ENCODE results near the gene MKI67.

Gene MKI67

DNA sequence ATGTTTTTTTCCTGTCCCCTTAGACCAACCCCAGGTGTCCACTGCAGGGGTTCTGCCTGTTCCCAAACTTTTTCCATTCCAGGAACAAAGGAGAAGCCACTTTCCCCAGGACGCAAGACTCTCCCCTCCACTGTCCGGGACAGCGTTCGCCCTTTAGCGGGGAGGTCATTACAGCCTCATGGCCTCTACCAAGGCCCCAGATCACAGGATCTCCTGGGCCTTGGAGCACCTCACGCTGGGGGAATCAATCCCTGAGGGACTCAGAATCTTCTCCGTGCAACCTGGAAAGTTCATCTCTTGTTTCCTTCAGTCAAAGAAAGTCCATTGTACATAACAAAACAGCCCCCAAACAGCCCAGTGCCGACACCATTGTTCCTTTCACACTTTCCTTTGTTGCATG, 41.2 kb downstream of the MKI67 start:
- H3K23ac ChIP-seq (ENCODE audit: low read depth, low read length, poor library complexity) = no peak overlapping the region
- H2BK5ac ChIP-seq (ENCODE audit: low read length) = no peak overlapping the region
- H4K91ac ChIP-seq (ENCODE audit: low read depth, low read length, poor library complexity) = no peak overlapping the region
- no peak overlapping the region for H3K4me3 ChIP-seq (ENCODE audit: low read length in 2 of 2)
- no peak overlapping the region for H2AFZ ChIP-seq (ENCODE audit: low read length)
- H2BK12ac ChIP-seq (ENCODE audit: low read length) = no peak overlapping the region
- no peaks in the 10 kb centered on the region for H3K79me1 ChIP-seq (ENCODE audit: low read depth, low read length)
- no peak overlapping the region for H3K14ac ChIP-seq (ENCODE audit: low read length)
- H3K9me3 ChIP-seq (replicated peaks in 1 of 2; ENCODE audit: control insufficient read depth in 2 of 2, insufficient read depth in 1 of 2, low read depth in 1 of 2, low read length in 2 of 2) = peaks cover 0 to 2% of the 10 kb centered on the region in 2 donors
- no peak overlapping the region for H3K18ac ChIP-seq (ENCODE audit: low read length)
- no peak overlapping the region for H3K4ac ChIP-seq (ENCODE audit: low read length)
- no peak overlapping the region for H3K4me2 ChIP-seq (ENCODE audit: insufficient read depth, low read length, poor library complexity, severe bottlenecking)
- no peak for DNase-seq (ENCODE audit: low spot score)
- H2BK120ac ChIP-seq (ENCODE audit: low read depth, low read length) = no peak overlapping the region
- H3K27ac ChIP-seq (replicated peaks; ENCODE audit: low read length) = no peak overlapping the region
- peaks cover 0 to 14% of the 10 kb centered on the region in 2 donors for H3K4me1 ChIP-seq (ENCODE audit: control insufficient read depth in 2 of 2, insufficient read depth in 1 of 2, low read depth in 1 of 2, low read length in 2 of 2)
- H4K8ac ChIP-seq (ENCODE audit: low read depth, low read length) = no peak overlapping the region
- H3K36me3 ChIP-seq (replicated peaks in 1 of 2; ENCODE audit: control insufficient read depth in 2 of 2, insufficient read depth in 2 of 2, low read length in 2 of 2) = no peaks in the 10 kb centered on the region
- H3K27me3 ChIP-seq (ENCODE audit: control insufficient read depth in 3 of 3, insufficient read depth in 3 of 3, low read depth in 1 of 3, low read length in 3 of 3) = peaks cover 0 to 6% (median 3%) of the 10 kb centered on the region in 3 experiments
- H2AK5ac ChIP-seq (ENCODE audit: low read depth, low read length) = no peak overlapping the region
- H3K9ac ChIP-seq (ENCODE audit: low read depth, low read length, poor library complexity) = no peak overlapping the region
- H2BK15ac ChIP-seq (ENCODE audit: low read length) = no peak overlapping the region
- no CpG with 5 or more reads among the region's 8 CpGs for WGBS, 2 donors (ENCODE audit: extremely low coverage in 2 of 2, insufficient read length in 2 of 2, insufficient replicate concordance in 1 of 2)

- no CpG with 5 or more reads among the region's 10 CpGs for WGBS, 2 donors (ENCODE audit: extremely low coverage in 2 of 2, insufficient read length in 2 of 2, insufficient replicate concordance in 1 of 2)
- no peak overlapping the region for H3K27ac ChIP-seq (replicated peaks; ENCODE audit: low read length)
- H3K9me3 ChIP-seq (replicated peaks in 1 of 2; ENCODE audit: control insufficient read depth in 2 of 2, insufficient read depth in 1 of 2, low read depth in 1 of 2, low read length in 2 of 2) = peaks cover 0 to 2% of the 10 kb centered on the region in 2 donors
- H2BK5ac ChIP-seq (ENCODE audit: low read length) = no peak overlapping the region
- no peak overlapping the region for H2BK12ac ChIP-seq (ENCODE audit: low read length)
- no peak overlapping the region for H2AFZ ChIP-seq (ENCODE audit: low read length)
- no peak overlapping the region for H2BK15ac ChIP-seq (ENCODE audit: low read length)
- H3K27me3 ChIP-seq (ENCODE audit: control insufficient read depth in 3 of 3, insufficient read depth in 3 of 3, low read depth in 1 of 3, low read length in 3 of 3) = peaks cover 0 to 9% (median 3%) of the 10 kb centered on the region in 3 experiments
- H3K36me3 ChIP-seq (replicated peaks in 1 of 2; ENCODE audit: control insufficient read depth in 2 of 2, insufficient read depth in 2 of 2, low read length in 2 of 2) = no peaks in the 10 kb centered on the region
- H2AK5ac ChIP-seq (ENCODE audit: low read depth, low read length) = no peak overlapping the region
- no peaks in the 10 kb centered on the region for H3K79me1 ChIP-seq (ENCODE audit: low read depth, low read length)
- peak overlapping the region; percentile 63 for H3K14ac ChIP-seq (ENCODE audit: low read length)
- peak overlapping the region; percentile 49 for H4K8ac ChIP-seq (ENCODE audit: low read depth, low read length)
- H3K23ac ChIP-seq (ENCODE audit: low read depth, low read length, poor library complexity) = peak overlapping the region; percentile 71
- no peak overlapping the region for H3K4me3 ChIP-seq (ENCODE audit: low read length in 2 of 2)
- no peak for DNase-seq (ENCODE audit: low spot score)
- H3K4me1 ChIP-seq (ENCODE audit: control insufficient read depth in 2 of 2, insufficient read depth in 1 of 2, low read depth in 1 of 2, low read length in 2 of 2) = peaks cover 0 to 14% of the 10 kb centered on the region in 2 donors
- H3K4ac ChIP-seq (ENCODE audit: low read length) = no peak overlapping the region
- H3K4me2 ChIP-seq (ENCODE audit: insufficient read depth, low read length, poor library complexity, severe bottlenecking) = no peak overlapping the region
- H3K18ac ChIP-seq (ENCODE audit: low read length) = peak overlapping the region; percentile 84
- no peak overlapping the region for H3K9ac ChIP-seq (ENCODE audit: low read depth, low read length, poor library complexity)
- no peak overlapping the region for H4K91ac ChIP-seq (ENCODE audit: low read depth, low read length, poor library complexity)
- H2BK120ac ChIP-seq (ENCODE audit: low read depth, low read length) = no peak overlapping the region
Observed at GRCh38 chr10:128084364-128084763, 41.9 kb downstream of the MKI67 start.

GRCh38 chr10:128083191-128083895, 42.9 kb downstream of the MKI67 start:
- no peak overlapping the region for H3K14ac ChIP-seq (ENCODE audit: low read length)
- no CpG with 5 or more reads among the region's 15 CpGs for WGBS, 2 donors (ENCODE audit: extremely low coverage in 2 of 2, insufficient read length in 2 of 2, insufficient replicate concordance in 1 of 2)

GRCh38 chr10:128081720-128082119, 44.5 kb downstream of the MKI67 start:
- Histone ChIP-seq H3K4ac (ENCODE audit: low read length) (no peak overlapping the region), H3K4me1 (ENCODE audit: control insufficient read depth in 2 of 2, insufficient read depth in 1 of 2, low read depth in 1 of 2, low read length in 2 of 2) (peaks cover 0 to 14% of the 10 kb centered on the region in 2 donors), H2AK5ac (ENCODE audit: low read depth, low read length) (no peak overlapping the region), H4K8ac (ENCODE audit: low read depth, low read length) (no peak overlapping the region), H3K79me1 (ENCODE audit: low read depth, low read length) (peaks cover 2% of the 10 kb centered on the region), H4K91ac (ENCODE audit: low read depth, low read length, poor library complexity) (no peak overlapping the region), H3K4me3 (ENCODE audit: low read length in 2 of 2) (no peak overlapping the region), H3K14ac (ENCODE audit: low read length) (no peak overlapping the region), H3K23ac (ENCODE audit: low read depth, low read length, poor library complexity) (no peak overlapping the region), H3K27ac (replicated peaks; ENCODE audit: low read length) (no peak overlapping the region), H2BK12ac (ENCODE audit: low read length) (no peak overlapping the region), H2BK5ac (ENCODE audit: low read length) (no peak overlapping the region), H2AFZ (ENCODE audit: low read length) (no peak overlapping the region), H3K27me3 (ENCODE audit: control insufficient read depth in 3 of 3, insufficient read depth in 3 of 3, low read depth in 1 of 3, low read length in 3 of 3) (peaks cover 0 to 10% (median 3%) of the 10 kb centered on the region in 3 experiments), H3K36me3 (replicated peaks in 1 of 2; ENCODE audit: control insufficient read depth in 2 of 2, insufficient read depth in 2 of 2, low read length in 2 of 2) (no peaks in the 10 kb centered on the region), H3K9me3 (replicated peaks in 1 of 2; ENCODE audit: control insufficient read depth in 2 of 2, insufficient read depth in 1 of 2, low read depth in 1 of 2, low read length in 2 of 2) (no peaks in the 10 kb centered on the region), H3K18ac (ENCODE audit: low read length) (no peak overlapping the region), H3K4me2 (ENCODE audit: insufficient read depth, low read length, poor library complexity, severe bottlenecking) (no peak overlapping the region), H3K9ac (ENCODE audit: low read depth, low read length, poor library complexity) (no peak overlapping the region), H2BK120ac (ENCODE audit: low read depth, low read length) (no peak overlapping the region), H2BK15ac (ENCODE audit: low read length) (no peak overlapping the region)
- no CpG with 5 or more reads among the region's 3 CpGs for WGBS, 2 donors (ENCODE audit: extremely low coverage in 2 of 2, insufficient read length in 2 of 2, insufficient replicate concordance in 1 of 2)
- DNase-seq (ENCODE audit: low spot score) = no peak

More at GRCh38 chr10:128083191-128083895, 42.9 kb downstream of the MKI67 start:
- Histone ChIP-seq H3K27me3 (ENCODE audit: control insufficient read depth in 3 of 3, insufficient read depth in 3 of 3, low read depth in 1 of 3, low read length in 3 of 3) (peaks cover 0 to 10% (median 3%) of the 10 kb centered on the region in 3 experiments), H3K23ac (ENCODE audit: low read depth, low read length, poor library complexity) (no peak overlapping the region), H2AFZ (ENCODE audit: low read length) (no peak overlapping the region), H2AK5ac (ENCODE audit: low read depth, low read length) (no peak overlapping the region), H3K4me1 (ENCODE audit: control insufficient read depth in 2 of 2, insufficient read depth in 1 of 2, low read depth in 1 of 2, low read length in 2 of 2) (peaks cover 0 to 14% of the 10 kb centered on the region in 2 donors), H3K9me3 (replicated peaks in 1 of 2; ENCODE audit: control insufficient read depth in 2 of 2, insufficient read depth in 1 of 2, low read depth in 1 of 2, low read length in 2 of 2) (peaks cover 0 to under 1% of the 10 kb centered on the region in 2 donors), H3K36me3 (replicated peaks in 1 of 2; ENCODE audit: control insufficient read depth in 2 of 2, insufficient read depth in 2 of 2, low read length in 2 of 2) (no peaks in the 10 kb centered on the region), H3K9ac (ENCODE audit: low read depth, low read length, poor library complexity) (no peak overlapping the region), H3K4me3 (ENCODE audit: low read length in 2 of 2) (no peak overlapping the region), H4K8ac (ENCODE audit: low read depth, low read length) (no peak overlapping the region), H3K27ac (replicated peaks; ENCODE audit: low read length) (no peak overlapping the region), H3K79me1 (ENCODE audit: low read depth, low read length) (no peaks in the 10 kb centered on the region), H2BK120ac (ENCODE audit: low read depth, low read length) (no peak overlapping the region), H4K91ac (ENCODE audit: low read depth, low read length, poor library complexity) (no peak overlapping the region), H2BK5ac (ENCODE audit: low read length) (no peak overlapping the region), H3K4ac (ENCODE audit: low read length) (no peak overlapping the region), H2BK12ac (ENCODE audit: low read length) (no peak overlapping the region), H2BK15ac (ENCODE audit: low read length) (no peak overlapping the region), H3K18ac (ENCODE audit: low read length) (no peak overlapping the region), H3K4me2 (ENCODE audit: insufficient read depth, low read length, poor library complexity, severe bottlenecking) (no peak overlapping the region)
- no peak for DNase-seq (ENCODE audit: low spot score)
